ES-I3 (cell line): ENCODE measurements around the gene TRPM7.

Experiments
- H3K36me3 ChIP-seq: 2 replicates; pipeline ENCODE4 v1.6.1; 2013; ENCODE audit warnings: mild to moderate bottlenecking, low read length, control low read depth, moderate library complexity; ENCODE audit not compliant: insufficient read depth
- H3K4me1 ChIP-seq: 2 replicates; pipeline ENCODE4 v1.6.1; 2013; ENCODE audit warnings: mild to moderate bottlenecking, control low read depth, low read length; ENCODE audit not compliant: insufficient read depth
- H3K9ac ChIP-seq: 2 replicates; pipeline ENCODE4 v1.6.1; 2013; ENCODE audit warnings: low read depth, mild to moderate bottlenecking, low read length, moderate library complexity
- H3K9me3 ChIP-seq: 2 replicates; pipeline ENCODE4 v1.6.1; 2013; ENCODE audit warnings: mild to moderate bottlenecking, low read length, moderate library complexity; ENCODE audit not compliant: control insufficient read depth, insufficient read depth

The TRPM7 gene

GRCh38 chr15:50563756-50564155, 122.8 kb downstream of the TRPM7 start:
- H3K9me3 ChIP-seq: no peaks in the 10 kb centered on the region
- no peaks in the 10 kb centered on the region; the same call in 1 of the 2 replicates for H3K36me3 ChIP-seq
- no peaks in the 10 kb centered on the region for H3K4me1 ChIP-seq
- H3K9ac ChIP-seq: no peak overlapping the region

GRCh38 chr15:50562735-50563640, 123.6 kb downstream of the TRPM7 start:
- no peaks in the 10 kb centered on the region; the same call in 1 of the 2 replicates for H3K36me3 ChIP-seq
- no peak overlapping the region for H3K9ac ChIP-seq
- no peaks in the 10 kb centered on the region for H3K9me3 ChIP-seq
- no peaks in the 10 kb centered on the region for H3K4me1 ChIP-seq

GRCh38 chr15:50558012-50558411, 128.6 kb downstream of the TRPM7 start:
- H3K9ac ChIP-seq: no peak overlapping the region
- H3K36me3 ChIP-seq: no peaks in the 10 kb centered on the region; the same call in 1 of the 2 replicates
- H3K9me3 ChIP-seq: no peaks in the 10 kb centered on the region
- no peaks in the 10 kb centered on the region for H3K4me1 ChIP-seq

DNA sequence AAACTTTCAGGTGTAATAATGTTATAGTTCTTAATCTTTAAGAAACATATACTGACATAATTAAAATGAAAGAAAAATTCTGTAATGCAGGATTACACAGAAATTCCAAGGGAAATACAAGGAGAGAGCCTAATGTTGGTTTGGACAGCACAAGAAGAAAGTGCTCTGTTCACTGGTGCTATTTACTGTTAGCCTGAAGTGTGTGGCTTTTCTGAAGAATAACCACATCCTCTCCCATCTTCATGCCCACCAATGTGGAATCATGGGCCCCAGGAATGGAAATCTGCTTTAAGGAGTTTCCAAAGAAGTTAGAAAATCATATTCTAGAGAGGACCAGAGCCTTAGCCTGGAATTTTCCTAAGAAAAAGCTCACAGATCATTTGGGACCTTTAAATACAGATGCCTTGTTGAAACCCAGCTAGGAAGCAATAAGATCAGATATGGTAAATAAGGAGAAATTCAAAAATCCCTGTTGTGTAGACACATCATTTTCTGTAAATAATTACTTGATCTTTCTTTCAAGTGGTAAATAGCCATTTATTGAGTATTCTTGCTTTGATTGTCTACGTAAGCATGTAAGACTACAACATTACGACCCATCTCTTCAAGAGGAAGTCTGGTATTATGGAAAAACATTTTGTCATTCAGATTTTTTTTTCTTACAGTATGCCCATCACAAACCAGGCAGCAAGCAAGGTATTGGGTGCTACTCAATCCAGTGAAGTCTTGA, 129.8 kb downstream of the TRPM7 start:
- no peak overlapping the region for H3K9ac ChIP-seq
- H3K36me3 ChIP-seq: no peaks in the 10 kb centered on the region

GRCh38 chr15:50552238-50552637, 134.4 kb downstream of the TRPM7 start:
- H3K36me3 ChIP-seq: no peaks in the 10 kb centered on the region
- no peaks in the 10 kb centered on the region for H3K4me1 ChIP-seq
- no peaks in the 10 kb centered on the region for H3K9me3 ChIP-seq
- H3K9ac ChIP-seq: no peak overlapping the region

More for the DNA sequence above, 129.8 kb downstream of the TRPM7 start:
- H3K9me3 ChIP-seq: no peaks in the 10 kb centered on the region
- H3K4me1 ChIP-seq: no peaks in the 10 kb centered on the region

- H3K36me3 ChIP-seq: no peaks in the 10 kb centered on the region
These were observed 137.3 kb downstream of the TRPM7 start for GRCh38 chr15:50549326-50549725.

DNA sequence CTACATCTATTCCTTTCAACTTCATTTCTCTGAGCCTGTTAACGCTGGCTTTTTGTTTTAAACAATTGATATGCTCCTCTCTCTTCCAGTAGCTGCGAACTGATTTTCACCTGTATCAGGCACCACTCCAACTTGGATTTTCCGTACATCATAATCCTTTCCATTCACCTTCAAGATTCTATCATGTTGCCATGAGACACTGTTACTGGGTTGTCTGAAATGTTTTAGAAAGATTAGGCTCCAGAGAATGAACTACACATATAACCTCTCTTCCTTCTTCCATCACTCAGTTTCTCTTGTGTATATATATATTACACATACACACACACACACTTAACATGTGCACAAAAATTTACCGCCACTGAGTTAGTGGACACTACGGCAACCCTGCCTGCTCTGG, 140.0 kb downstream of the TRPM7 start, which contains the start of gene USP50:
Gene USP50, minus strand, starts transcription at position 101 of the 400 bp plus-strand sequence. CDS start 141 bp downstream, outside the sequence.
- no peaks in the 10 kb centered on the region for H3K36me3 ChIP-seq
- H3K9ac ChIP-seq: no peak within 1 kb of the TSS
- no peaks in the 10 kb centered on the region for H3K9me3 ChIP-seq
- no peaks in the 10 kb centered on the region for H3K4me1 ChIP-seq

More at GRCh38 chr15:50549326-50549725, 137.3 kb downstream of the TRPM7 start:
- no peak overlapping the region for H3K9ac ChIP-seq
- H3K9me3 ChIP-seq: no peaks in the 10 kb centered on the region
- H3K4me1 ChIP-seq: no peaks in the 10 kb centered on the region

GRCh38 chr15:50544368-50544767, 142.2 kb downstream of the TRPM7 start:
- Histone ChIP-seq H3K9ac (no peak overlapping the region), H3K9me3 (no peaks in the 10 kb centered on the region), H3K4me1 (no peaks in the 10 kb centered on the region), H3K36me3 (no peaks in the 10 kb centered on the region)

DNA sequence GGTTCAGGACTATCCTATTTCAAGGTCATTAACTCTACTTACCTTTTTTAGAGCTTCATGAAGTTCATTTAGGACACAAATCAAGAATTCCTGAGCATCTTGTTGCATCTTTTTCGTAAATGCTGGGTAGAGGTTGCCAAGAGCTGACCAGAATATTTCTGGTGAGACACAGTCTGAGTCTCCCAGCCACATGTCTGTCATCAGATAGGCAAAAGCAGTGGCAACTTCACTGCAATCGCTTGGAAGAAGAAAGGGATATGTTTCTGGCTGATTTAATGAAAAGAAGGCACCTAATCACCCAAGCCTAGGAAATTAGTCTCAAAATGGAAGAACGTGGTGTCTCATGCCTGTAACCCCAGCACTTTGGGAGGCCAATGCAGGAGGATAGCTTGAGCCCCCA, 143.0 kb downstream of the TRPM7 start:
- Histone ChIP-seq H3K36me3 (no peaks in the 10 kb centered on the region), H3K9me3 (no peaks in the 10 kb centered on the region), H3K9ac (no peak overlapping the region), H3K4me1 (no peaks in the 10 kb centered on the region)

DNA sequence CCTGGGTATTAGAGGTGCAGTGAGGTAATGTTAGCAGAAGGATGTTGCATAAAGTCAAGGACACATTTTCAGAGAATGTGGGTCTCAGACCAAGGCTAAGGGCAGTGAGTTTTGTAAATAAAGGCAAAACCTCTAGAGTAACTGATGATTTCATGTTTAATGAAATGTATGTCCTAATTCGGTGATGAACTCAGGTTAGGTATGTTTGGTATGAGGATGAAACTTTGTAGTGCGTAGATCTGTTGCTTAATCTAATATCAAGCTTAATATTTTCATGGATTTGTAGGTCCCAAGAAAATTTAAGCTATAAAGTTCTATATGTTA, 143.7 kb downstream of the TRPM7 start:
- H3K4me1 ChIP-seq: no peaks in the 10 kb centered on the region

GRCh38 chr15:50531766-50532165, 154.8 kb downstream of the TRPM7 start:
- H3K9me3 ChIP-seq: 0 out of 2 replicates have a peak, but pooled peaks cover 2% of the 10 kb centered on the region
- H3K36me3 ChIP-seq: no peaks in the 10 kb centered on the region
- H3K4me1 ChIP-seq: no peaks in the 10 kb centered on the region
- H3K9ac ChIP-seq: no peak overlapping the region

More for the DNA sequence above, 143.7 kb downstream of the TRPM7 start:
- Histone ChIP-seq H3K9ac (no peak overlapping the region), H3K9me3 (no peaks in the 10 kb centered on the region), H3K36me3 (no peaks in the 10 kb centered on the region)

- H3K9me3 ChIP-seq: 0 out of 2 replicates have a peak, but pooled peaks cover 2% of the 10 kb centered on the region
- H3K9ac ChIP-seq: no peak overlapping the region
- H3K36me3 ChIP-seq: no peaks in the 10 kb centered on the region
- H3K4me1 ChIP-seq: no peaks in the 10 kb centered on the region
These were observed 155.4 kb downstream of the TRPM7 start for GRCh38 chr15:50531163-50531562.

DNA sequence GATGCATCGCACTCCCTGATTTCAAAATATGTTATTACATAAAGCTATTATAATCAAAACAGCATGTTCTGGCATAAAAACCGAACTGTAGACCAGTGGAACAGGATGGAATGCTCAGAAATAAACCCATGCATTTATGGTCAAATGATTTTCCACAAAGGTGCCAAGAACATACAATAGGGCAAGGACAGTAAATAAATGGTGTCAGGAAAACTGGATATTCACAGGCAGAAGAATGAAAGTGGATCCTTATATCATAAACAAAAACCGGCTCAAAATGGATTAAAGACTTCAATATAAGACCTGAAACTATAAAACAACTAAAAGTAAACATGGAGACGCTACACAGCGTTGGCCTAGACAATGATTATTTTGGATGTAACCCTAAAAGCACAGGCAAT, 162.7 kb downstream of the TRPM7 start:
- H3K4me1 ChIP-seq: no peaks in the 10 kb centered on the region
- no peaks in the 10 kb centered on the region for H3K36me3 ChIP-seq
- no peak overlapping the region for H3K9ac ChIP-seq
- H3K9me3 ChIP-seq: no peaks in the 10 kb centered on the region

GRCh38 chr15:50519740-50520425, 166.7 kb downstream of the TRPM7 start:
- no peaks in the 10 kb centered on the region for H3K9me3 ChIP-seq

More at GRCh38 chr15:50519740-50520425, 166.7 kb downstream of the TRPM7 start:
- H3K36me3 ChIP-seq: no peaks in the 10 kb centered on the region
- H3K4me1 ChIP-seq: no peaks in the 10 kb centered on the region
- no peak overlapping the region for H3K9ac ChIP-seq
